NCI-H526 treated with DMSO at 0.1 percent for 48 hours (cell line): Measurements from ENCODE around the gene ZNF749.
"Not testable (repeated sequence)": the region's sequence is repeated elsewhere in the genome, so short reads cannot be mapped to it uniquely, and the experiment has no call there.

Experiments used
- DNase-seq: peaks from one replicate; lab custom pipeline; 2025; lab: John Stamatoyannopoulos, UW

Gene ZNF749

DNA sequence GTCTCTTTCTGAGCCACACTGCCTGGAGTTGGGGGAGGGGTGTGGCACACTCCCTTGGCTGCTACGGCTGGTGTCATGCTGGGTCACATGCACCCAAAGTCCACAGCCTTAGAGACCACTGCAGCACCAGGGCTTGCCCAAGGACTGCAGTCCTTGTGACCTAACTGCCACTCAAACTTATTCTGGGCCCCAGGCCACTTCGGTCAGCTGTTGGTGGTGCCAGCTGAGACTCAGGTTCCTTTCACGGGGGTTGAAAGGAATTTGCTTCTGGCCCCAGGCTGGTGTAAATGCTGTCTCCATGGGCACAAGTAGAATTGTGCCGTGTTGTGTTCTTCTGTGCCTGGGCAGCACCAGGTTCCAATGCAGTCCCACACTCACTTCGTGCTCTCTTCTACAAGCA lies 31.4 kb downstream of the ZNF749 start:
- DNase-seq = no peak

GRCh38 chr19:57473646-57474045 lies 38.5 kb downstream of the ZNF749 start:
- DNase-seq = no peak

DNA sequence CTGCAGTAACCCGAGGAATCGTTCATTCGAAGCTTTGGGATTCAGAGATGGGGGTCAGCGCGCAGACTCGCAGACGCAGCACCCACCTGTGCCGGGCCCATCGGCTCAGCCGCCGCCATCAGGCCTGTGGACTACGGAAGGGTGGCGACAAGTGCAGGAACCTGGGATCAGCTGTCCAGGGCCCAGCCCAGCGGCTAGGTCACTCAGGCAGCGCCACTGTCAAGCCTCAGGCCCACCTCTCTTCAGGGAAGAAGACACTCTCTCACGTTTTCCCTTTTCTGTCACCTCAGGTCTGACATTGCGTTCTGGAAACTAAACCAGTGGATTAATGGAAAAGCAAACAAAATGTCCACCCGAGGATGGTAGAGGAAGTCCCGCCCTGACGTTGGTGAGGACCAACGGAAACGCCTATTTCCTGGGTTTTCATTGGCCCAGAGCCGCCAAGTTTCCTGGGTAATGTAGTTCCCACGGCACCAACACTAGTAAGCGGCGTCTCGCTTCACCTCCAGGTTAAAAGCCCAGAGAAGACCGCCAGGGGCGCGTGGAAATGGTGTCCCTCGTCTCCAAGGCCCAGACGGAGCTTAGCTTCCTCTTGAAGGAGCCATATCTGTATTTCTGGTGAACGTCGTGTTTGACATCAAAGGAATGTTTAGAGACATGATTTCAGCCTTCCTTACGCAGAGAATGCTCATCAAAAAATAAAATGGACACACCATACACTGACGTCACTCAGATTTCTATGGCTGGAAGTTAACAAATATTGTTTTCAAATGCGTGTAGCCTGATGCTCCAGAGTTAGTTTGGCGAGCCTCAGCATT lies 42.3 kb downstream of the ZNF749 start, which contains the start of gene ZNF772:
Gene ZNF772, minus strand, starts transcription at position 376 of the 818 bp plus-strand sequence. Its CDS starts 257 bp downstream, at position 119.
- peak; percentile 91 for DNase-seq

DNA sequence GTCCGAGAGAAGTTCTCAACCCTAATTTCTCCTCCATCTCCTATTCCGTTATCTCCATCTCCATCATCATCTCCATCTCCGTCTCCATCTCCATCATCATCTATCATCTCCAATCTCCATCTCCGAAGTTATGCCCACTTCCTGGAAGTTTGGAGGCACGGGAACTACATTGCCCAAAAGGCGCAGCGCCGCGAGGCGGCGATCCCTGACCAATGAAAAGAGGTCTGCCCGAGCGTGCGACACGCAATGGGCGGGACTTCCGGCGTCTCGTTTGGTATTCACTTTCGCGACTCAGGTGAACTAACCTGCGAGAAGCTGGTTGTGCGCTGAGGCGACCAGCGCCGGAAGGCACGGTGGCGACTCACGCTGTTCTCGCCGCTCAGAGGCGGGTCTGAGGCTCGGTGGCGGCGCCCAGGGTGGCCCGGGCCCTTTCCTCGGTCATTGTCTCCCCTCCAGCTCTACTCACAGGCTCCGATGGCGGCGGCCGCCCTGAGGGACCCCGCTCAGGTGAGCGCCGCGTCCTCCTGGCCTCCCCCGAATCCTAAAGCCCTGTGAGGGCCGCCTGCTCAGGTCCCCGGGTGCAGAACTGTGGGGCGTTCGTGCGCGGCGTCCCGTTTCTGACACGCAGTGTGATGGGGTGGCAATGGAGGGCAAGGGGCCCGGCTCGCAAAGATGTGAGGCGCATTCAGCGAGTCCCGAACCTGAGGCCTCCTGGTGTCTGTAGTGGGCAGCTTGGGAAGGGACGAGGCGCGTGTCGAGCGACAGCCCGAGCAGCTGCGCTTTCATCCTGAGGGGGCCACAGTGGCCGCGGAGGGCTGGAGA lies 52.6 kb downstream of the ZNF749 start, which contains the start of gene ZNF419:
Gene ZNF419, plus strand, starts transcription at position 274 of the 822 bp plus-strand sequence. Its CDS starts 201 bp downstream, at position 475.
- peak; percentile 82 for DNase-seq

GRCh38 chr19:57488299-57488644 lies 53.1 kb downstream of the ZNF749 start:
- not testable (repeated sequence) for DNase-seq
